ENCODE data around the gene KCNH1.

Gene KCNH1

DNA sequence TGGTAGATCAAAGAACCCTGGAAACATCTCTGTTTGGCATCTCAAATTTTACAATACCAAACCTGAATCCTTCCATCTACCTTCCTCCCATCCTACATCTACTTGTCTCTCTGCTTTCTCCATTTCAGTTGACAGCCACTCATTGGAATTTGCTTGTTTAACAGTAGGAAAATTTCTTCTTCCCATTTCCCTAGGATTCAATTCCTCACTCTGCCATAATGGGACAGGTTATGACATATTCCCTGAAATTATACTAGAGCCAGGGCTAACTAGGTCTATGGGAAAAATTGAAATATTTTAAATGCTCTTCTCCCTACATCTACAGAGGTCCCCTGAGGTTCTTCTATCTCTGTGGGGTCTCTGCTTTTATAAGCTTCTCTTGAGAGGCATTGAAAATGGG is 257.7 kb downstream of the KCNH1 start:
- Mint-ChIP-seq H3K27me3 (no peaks in the 10 kb centered on the region), H3K36me3 (ENCODE audit: low read depth) (no peaks in the 10 kb centered on the region), H3K27ac (no peak overlapping the region), H3K4me1 (ENCODE audit: low read depth) (no peaks in the 10 kb centered on the region), H3K9me3 (no peaks in the 10 kb centered on the region), H3K4me3 (no peak overlapping the region)
- intact Hi-C loops (cut with micrococcal nuclease), result no loop called here

DNA sequence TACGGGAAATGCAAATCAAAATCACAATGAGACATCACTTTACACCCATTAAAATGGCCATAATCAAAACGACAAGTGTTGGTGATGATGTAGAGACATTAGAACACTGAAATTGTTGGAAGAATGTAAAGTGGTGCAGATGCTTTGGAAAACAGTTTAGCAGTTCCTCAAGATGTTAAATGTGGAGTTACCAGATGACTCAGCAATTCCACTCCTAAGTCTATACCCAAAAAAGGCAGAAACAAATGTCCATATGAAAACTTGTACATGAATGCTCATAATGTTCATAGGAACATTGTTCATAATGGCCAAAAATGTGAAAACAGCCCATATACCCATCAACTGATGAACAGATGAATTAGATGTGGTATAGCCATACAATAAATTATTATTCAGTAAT is 267.4 kb downstream of the KCNH1 start:
- peaks cover 34% of the 10 kb centered on the region for H3K9me3 Mint-ChIP-seq
- H3K27ac Mint-ChIP-seq, result no peak overlapping the region
- intact Hi-C loops (cut with micrococcal nuclease), result no loop called here
- no peaks in the 10 kb centered on the region for H3K36me3 Mint-ChIP-seq (ENCODE audit: low read depth)
- no peaks in the 10 kb centered on the region for H3K4me1 Mint-ChIP-seq (ENCODE audit: low read depth)
- no peaks in the 10 kb centered on the region for H3K27me3 Mint-ChIP-seq
- no peak overlapping the region for H3K4me3 Mint-ChIP-seq

DNA sequence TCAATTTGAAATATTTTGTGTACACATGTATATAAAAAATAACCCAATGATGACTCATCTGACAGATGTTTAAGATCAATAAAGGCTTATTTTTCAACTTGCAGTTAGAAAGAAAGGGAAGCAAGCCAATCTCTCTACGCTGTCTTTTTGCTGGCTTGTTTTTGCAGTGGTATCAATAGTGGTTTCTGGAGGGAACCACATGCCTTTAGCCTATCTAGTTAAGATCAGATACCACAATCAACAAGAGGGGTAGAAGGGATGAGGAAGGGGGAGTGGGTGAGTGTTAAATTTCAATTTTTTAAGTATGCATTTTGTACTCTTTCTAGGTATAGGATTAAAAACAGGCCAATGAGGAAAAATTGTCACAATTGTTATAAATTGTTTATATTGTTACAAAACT is 276.2 kb downstream of the KCNH1 start:
- H3K4me3 Mint-ChIP-seq, result no peak overlapping the region
- H3K4me1 Mint-ChIP-seq (ENCODE audit: low read depth), result no peaks in the 10 kb centered on the region
- no peaks in the 10 kb centered on the region for H3K36me3 Mint-ChIP-seq (ENCODE audit: low read depth)
- no peak overlapping the region for H3K27ac Mint-ChIP-seq
- H3K27me3 Mint-ChIP-seq, result no peaks in the 10 kb centered on the region
- intact Hi-C loops (cut with micrococcal nuclease), result no loop called here
- no peaks in the 10 kb centered on the region for H3K9me3 Mint-ChIP-seq

DNA sequence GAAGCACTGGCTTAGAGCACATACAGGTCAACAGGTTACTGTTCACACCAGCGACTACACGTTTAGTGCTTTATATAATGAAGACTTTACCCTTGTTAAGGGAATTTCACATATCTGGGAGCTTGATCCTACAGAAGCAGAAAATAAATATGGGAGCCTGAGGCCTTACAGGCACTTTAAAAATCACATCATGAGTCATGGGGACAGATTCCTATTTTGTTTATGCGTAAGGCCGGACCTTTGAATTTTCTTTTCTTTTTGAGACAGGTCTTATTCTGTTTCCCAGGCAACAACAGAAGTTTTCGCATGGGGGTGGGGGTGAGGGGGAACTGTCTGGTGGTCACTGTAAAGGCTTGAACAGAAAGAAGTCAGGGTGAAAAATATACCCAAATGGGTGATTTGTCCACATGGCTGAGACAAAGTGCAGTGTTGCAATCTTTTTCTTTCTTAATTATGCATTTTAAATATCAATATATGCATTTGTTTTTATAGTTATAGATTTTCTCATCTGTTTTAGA is 276.7 kb downstream of the KCNH1 start:
- Mint-ChIP-seq H3K9me3 (no peaks in the 10 kb centered on the region), H3K27me3 (no peaks in the 10 kb centered on the region), H3K4me3 (no peak overlapping the region), H3K27ac (no peak overlapping the region), H3K4me1 (ENCODE audit: low read depth) (no peaks in the 10 kb centered on the region), H3K36me3 (ENCODE audit: low read depth) (no peaks in the 10 kb centered on the region)
- intact Hi-C loops (cut with micrococcal nuclease), result no loop called here

DNA sequence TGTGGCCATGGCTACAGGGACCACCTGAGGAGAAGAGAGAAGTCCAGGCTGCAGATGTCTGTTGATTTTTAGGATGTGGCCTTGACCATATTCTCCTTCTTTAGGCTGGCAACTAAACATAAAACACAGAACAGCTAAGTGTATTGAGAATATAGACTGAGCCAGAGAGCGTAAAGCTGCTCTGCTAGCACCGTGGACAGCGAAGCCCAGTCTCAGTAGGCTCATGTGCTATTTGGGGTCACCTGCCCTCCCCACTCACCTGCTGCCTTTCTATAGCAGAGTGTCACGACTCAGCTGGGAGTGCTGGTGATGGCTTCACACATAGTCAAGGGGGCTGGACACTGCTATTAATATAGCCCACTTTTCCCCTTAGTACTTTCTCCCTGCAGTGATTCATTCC is 278.5 kb downstream of the KCNH1 start:
- H3K4me3 Mint-ChIP-seq, result no peak overlapping the region
- no peak overlapping the region for H3K27ac Mint-ChIP-seq
- intact Hi-C loops (cut with micrococcal nuclease), result no loop called here
- H3K4me1 Mint-ChIP-seq (ENCODE audit: low read depth), result no peaks in the 10 kb centered on the region
- H3K36me3 Mint-ChIP-seq (ENCODE audit: low read depth), result no peaks in the 10 kb centered on the region
- no peaks in the 10 kb centered on the region for H3K27me3 Mint-ChIP-seq
- no peaks in the 10 kb centered on the region for H3K9me3 Mint-ChIP-seq

DNA sequence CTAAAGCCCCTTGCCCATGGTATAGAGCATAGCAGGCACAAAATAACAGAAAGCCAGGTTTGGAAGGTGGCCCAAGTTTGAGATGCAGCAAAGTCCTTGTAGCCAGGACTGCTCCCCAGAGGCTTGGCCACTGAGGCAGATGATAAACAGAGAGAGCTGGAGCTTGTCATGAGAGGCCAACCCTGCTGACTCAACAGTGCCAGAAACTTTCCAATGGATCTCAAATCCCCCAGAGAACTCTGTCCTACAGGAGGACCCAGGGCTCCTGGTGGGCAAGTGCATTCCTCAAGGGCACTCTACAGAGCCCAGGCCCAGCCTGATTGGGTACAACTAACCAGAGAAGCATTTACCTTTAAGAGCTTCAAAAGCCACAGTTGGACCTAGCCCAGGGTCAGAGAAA is 280.7 kb downstream of the KCNH1 start:
- Mint-ChIP-seq H3K36me3 (ENCODE audit: low read depth) (no peaks in the 10 kb centered on the region), H3K4me1 (ENCODE audit: low read depth) (no peaks in the 10 kb centered on the region), H3K27ac (no peak overlapping the region), H3K9me3 (no peaks in the 10 kb centered on the region), H3K4me3 (no peak overlapping the region), H3K27me3 (no peaks in the 10 kb centered on the region)
- intact Hi-C loops (cut with micrococcal nuclease), result no loop called here

DNA sequence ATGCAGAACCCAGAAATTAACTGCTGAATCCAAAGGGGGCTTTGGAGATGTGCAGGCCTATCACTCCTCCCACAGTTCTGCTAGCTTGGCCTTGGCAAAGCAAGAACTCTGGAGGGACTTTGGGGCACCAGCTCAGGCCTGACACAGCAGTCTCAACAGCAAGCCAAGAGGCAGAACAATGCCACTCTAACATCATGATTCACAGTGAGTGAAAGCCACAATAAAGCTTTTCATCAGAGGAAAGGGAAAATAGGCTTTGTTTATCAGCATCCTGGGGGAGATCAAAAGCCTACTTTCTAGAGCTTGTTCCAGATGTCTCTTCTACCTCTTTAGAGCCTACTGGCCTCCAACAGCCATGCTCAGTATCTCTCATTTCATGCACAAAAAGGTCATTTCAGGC is 283.4 kb downstream of the KCNH1 start:
- intact Hi-C loops (cut with micrococcal nuclease), result no loop called here
- Mint-ChIP-seq H3K4me1 (ENCODE audit: low read depth) (no peaks in the 10 kb centered on the region), H3K27me3 (no peaks in the 10 kb centered on the region), H3K36me3 (ENCODE audit: low read depth) (no peaks in the 10 kb centered on the region), H3K27ac (no peak overlapping the region), H3K9me3 (no peaks in the 10 kb centered on the region), H3K4me3 (no peak overlapping the region)

DNA sequence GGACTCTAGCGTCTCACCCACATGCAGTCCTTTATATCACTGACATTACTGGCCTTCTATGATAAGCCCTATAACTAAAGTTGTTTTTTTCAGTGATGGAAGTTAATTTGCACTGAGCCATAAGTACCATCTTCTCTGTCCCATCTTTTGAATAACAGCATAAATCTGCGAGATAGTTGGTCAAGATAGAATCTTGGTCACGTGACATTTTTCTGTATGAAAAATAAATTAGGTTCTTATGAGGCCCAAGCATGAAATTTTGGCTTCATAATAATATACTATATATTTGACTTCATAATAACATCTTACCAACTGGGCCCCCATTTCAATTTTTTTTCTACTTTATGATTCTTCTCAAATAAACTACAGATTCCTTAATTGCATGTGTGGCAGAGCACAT is 285.5 kb downstream of the KCNH1 start:
- no peaks in the 10 kb centered on the region for H3K4me1 Mint-ChIP-seq (ENCODE audit: low read depth)
- intact Hi-C loops (cut with micrococcal nuclease), result no loop called here
- H3K9me3 Mint-ChIP-seq, result no peaks in the 10 kb centered on the region
- no peaks in the 10 kb centered on the region for H3K36me3 Mint-ChIP-seq (ENCODE audit: low read depth)
- no peak overlapping the region for H3K4me3 Mint-ChIP-seq
- H3K27ac Mint-ChIP-seq, result no peak overlapping the region
- no peaks in the 10 kb centered on the region for H3K27me3 Mint-ChIP-seq

DNA sequence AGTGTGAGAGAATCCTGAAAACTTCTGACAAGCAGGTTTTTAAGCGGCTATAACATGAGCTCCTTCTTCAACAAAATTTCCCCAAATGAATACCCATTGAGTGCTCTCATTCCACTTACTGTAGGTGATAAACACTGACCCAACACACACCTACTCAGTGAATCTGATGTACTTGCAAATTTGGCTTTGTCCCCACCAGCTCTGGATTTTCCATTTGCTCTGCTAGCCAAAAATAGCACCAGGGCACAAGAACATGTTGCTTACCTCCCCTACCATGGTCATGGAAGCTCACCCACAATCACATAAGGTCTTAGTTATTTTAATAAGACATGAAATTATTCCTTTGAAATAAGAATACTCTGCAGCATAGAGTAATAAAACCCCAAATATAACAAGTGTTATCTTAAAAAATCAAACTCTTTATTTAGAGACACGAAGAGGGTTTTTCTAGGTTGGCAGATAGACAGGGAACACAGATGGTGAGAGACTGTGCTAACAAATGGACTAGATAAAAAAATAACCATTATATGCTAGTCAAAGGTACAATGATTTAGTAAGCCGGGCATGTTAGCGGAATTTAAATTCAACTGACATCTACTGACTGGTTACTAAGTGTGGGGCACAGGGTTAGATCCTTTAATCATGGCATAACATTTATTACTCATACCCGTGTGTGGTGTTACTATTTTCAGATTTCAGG is 291.9 kb downstream of the KCNH1 start:
- H3K9me3 Mint-ChIP-seq, result no peaks in the 10 kb centered on the region
- H3K4me1 Mint-ChIP-seq (ENCODE audit: low read depth), result no peaks in the 10 kb centered on the region
- no peak overlapping the region for H3K4me3 Mint-ChIP-seq
- no peaks in the 10 kb centered on the region for H3K27me3 Mint-ChIP-seq
- no peak overlapping the region for H3K27ac Mint-ChIP-seq
- intact Hi-C loops (cut with micrococcal nuclease), result no loop called here
- H3K36me3 Mint-ChIP-seq (ENCODE audit: low read depth), result no peaks in the 10 kb centered on the region

DNA sequence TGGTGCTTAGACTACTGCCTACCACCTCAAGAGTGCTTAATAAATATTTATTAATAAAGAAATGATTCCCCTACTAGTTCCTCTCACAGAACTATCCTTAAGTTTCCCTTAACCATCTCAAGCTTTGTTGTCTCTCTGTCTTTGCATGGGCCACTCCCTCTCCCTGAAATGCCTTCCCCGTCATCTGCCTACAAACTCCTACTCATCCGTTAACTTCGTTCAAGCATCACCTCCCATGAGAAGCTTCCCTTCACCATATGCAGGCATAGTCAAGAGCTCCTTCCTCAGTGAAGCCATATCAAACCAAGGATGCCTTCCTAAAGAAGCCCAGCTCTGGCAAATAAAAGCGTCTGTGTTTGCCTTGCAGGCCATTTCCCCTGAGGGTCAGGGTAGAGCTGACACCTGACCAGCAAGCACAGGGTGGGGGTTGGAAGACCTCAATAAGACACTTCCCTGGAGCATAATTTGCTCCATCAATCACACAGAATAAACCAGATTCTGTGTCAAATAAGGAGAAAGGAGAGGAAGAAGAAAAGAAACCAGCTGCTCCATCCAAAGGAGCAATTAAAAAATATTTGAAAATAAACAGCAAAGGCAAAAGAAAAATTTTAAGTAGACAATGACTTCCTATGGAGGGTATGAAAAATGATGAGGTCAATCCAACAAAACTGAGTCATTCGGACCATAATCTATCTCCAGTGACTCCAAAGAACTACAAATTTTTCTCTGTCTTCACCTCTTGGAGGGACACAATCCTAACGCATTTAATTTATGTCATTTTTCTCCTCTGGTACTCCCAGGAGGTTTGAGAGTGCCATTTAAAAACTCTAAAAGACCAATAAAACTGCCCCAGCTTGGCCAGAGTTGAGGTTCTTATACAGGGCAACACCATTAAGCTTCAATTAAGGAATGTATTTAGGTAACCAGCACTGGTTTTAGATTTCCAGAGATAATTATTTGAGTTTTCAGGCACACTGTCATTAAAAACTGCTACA is 303.6 kb downstream of the KCNH1 start:
- no peaks in the 10 kb centered on the region for H3K27me3 Mint-ChIP-seq
- no peak overlapping the region for H3K4me3 Mint-ChIP-seq
- no peaks in the 10 kb centered on the region for H3K36me3 Mint-ChIP-seq (ENCODE audit: low read depth)
- H3K27ac Mint-ChIP-seq, result no peak overlapping the region
- H3K9me3 Mint-ChIP-seq, result no peaks in the 10 kb centered on the region
- intact Hi-C loops (cut with micrococcal nuclease), result no loop called here
- no peaks in the 10 kb centered on the region for H3K4me1 Mint-ChIP-seq (ENCODE audit: low read depth)

DNA sequence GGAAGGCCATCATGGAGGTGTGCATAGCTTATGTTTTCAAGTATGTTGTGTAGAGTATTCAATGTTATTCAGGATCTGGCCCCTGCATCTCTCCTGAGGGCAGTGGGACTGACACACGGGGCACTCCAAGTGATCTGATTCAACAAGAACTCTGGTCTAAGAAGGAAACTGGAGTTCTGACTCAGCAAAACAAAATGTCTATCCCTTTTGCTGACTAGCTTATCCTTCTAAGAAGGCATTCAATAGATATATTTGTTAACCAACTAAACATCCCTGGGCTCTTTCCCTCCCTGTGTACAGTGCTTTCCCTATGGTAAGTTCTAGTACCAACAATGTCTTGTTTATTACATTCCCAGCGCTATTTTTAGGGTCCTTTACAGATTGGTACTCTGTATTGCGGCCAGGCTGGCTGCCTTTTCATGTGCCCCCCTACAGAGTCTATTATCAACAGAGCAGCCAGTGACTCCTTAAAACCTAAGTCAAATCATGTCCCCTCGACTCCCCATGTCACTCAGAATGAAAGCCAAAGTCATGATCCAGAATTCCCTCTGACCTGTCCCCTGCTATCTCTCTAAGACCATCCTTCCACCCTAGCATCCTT is 304.9 kb downstream of the KCNH1 start:
- intact Hi-C loops (cut with micrococcal nuclease), result no loop called here
- H3K4me1 Mint-ChIP-seq (ENCODE audit: low read depth), result no peaks in the 10 kb centered on the region

DNA sequence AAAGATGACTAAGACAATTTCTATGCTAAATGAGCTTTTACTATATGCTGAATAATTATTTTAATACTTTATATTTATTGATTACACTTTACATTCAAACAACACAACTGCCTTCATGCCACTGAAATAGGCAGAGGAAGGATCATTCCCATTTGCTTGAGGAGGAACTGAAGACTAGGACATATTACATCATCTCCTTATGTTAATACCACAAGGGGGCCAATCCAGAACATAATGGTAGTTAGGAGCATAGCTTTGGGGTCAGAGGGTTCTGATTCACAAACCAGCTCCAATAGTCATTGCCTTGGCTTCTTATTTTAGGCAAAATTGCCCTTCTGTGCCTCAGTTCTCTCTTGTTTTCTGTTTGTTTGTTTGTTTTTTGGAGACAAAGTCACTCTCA is 306.5 kb downstream of the KCNH1 start:
- intact Hi-C loops (cut with micrococcal nuclease), result no loop called here
- Mint-ChIP-seq H3K27ac (no peak overlapping the region), H3K27me3 (no peaks in the 10 kb centered on the region), H3K4me1 (ENCODE audit: low read depth) (no peaks in the 10 kb centered on the region), H3K4me3 (no peak overlapping the region), H3K36me3 (ENCODE audit: low read depth) (no peaks in the 10 kb centered on the region), H3K9me3 (no peaks in the 10 kb centered on the region)

More for the DNA sequence above, 304.9 kb downstream of the KCNH1 start:
- no peaks in the 10 kb centered on the region for H3K36me3 Mint-ChIP-seq (ENCODE audit: low read depth)
- no peaks in the 10 kb centered on the region for H3K9me3 Mint-ChIP-seq
- no peak overlapping the region for H3K27ac Mint-ChIP-seq
- H3K4me3 Mint-ChIP-seq, result no peak overlapping the region
- no peaks in the 10 kb centered on the region for H3K27me3 Mint-ChIP-seq

DNA sequence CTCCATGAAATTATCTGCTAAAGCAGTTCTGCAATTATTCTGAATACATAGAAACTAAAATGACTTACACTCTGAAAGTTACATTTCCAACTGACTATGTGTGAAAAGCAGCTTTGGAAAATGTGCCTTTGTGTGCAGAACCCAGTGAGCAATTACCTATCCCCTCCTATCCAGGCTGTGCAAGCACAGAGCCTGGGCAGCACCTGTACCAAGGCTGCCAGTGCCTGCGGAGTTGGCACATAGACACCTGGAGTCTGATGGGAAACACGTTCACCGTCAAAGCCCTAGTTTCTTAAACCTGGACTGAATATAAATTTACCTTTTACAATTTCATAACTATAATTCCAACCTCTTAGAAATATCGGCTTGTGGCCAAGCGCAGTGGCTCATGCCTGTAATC is 307.3 kb downstream of the KCNH1 start:
- H3K9me3 Mint-ChIP-seq, result no peaks in the 10 kb centered on the region
- intact Hi-C loops (cut with micrococcal nuclease), result no loop called here
- no peaks in the 10 kb centered on the region for H3K4me1 Mint-ChIP-seq (ENCODE audit: low read depth)
- H3K27ac Mint-ChIP-seq, result no peak overlapping the region
- H3K27me3 Mint-ChIP-seq, result no peaks in the 10 kb centered on the region
- H3K4me3 Mint-ChIP-seq, result no peak overlapping the region
- no peaks in the 10 kb centered on the region for H3K36me3 Mint-ChIP-seq (ENCODE audit: low read depth)

DNA sequence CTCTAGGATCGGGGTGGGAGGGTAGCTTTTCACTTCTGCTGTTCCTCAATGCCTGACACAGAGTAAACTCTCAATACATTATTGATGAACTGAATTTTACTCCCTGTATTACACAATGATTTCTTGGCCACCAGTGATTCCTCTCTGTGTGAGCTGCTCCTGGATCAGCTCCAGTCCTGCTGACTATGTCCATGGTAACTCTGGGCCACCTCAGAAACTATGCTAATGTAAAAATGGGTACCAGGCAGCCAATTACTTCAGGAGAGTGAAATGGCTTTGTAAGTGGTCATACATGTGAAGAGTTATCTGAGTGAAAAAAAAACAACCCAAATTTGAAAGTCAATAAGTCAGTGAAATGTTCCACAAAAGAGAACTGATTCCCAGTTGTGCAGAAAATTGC is 311.0 kb downstream of the KCNH1 start:
- Mint-ChIP-seq H3K4me1 (ENCODE audit: low read depth) (no peaks in the 10 kb centered on the region), H3K36me3 (ENCODE audit: low read depth) (no peaks in the 10 kb centered on the region), H3K9me3 (no peaks in the 10 kb centered on the region), H3K27ac (no peak overlapping the region), H3K27me3 (no peaks in the 10 kb centered on the region), H3K4me3 (no peak overlapping the region)
- intact Hi-C loops (cut with micrococcal nuclease), result no loop called here

Data from dendritic cell treated with granulocyte-macrophage colony-stimulating factor and Interleukin-4, amounts not matched to agents 40 ng/mL and 50 ng/mL, for 4 days (primary cell).